ENCODE measurements around the gene SFSWAP.
"Not testable (repeated sequence)": the region's sequence is repeated elsewhere in the genome, so short reads cannot be mapped to it uniquely, and the experiment has no call there.

The SFSWAP gene

DNA sequence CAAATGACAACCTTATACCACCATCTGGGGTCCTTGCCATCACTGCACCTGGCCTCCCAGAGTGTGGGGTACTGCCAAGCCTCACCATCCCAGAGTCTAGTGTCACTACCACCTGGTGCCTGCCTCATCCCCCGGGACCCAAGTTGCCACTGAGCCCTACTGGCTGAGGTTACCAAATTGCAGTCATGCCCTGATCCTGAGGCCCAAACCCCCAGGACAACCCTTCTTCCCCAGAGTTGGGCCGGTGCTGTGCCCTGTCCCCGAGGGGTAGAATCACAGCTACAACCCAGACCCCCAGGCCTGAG is 8.4 kb upstream of the SFSWAP start:
- Histone ChIP-seq H3K9me2 (replicated peaks; ENCODE audit: control insufficient read depth, low read length) (no peaks in the 10 kb centered on the region), H3K4me2 (ENCODE audit: low read length) (no peak overlapping the region), H3K9me3 (ENCODE audit: control insufficient read depth, insufficient read depth, low read length) (no peaks in the 10 kb centered on the region), H3K27ac (ENCODE audit: low read depth, low read length) (no peak overlapping the region), H3F3A (ENCODE audit: control insufficient read depth, insufficient read depth) (no peaks in the 10 kb centered on the region), H3K27me3 (ENCODE audit: control insufficient read depth, low read length) (peaks cover 17% of the 10 kb centered on the region), H3K4me1 (ENCODE audit: control insufficient read depth, low read length) (no peaks in the 10 kb centered on the region), H4K20me1 (ENCODE audit: control insufficient read depth, insufficient read depth, low read depth, low read length) (no peaks in the 10 kb centered on the region), H3K36me3 (ENCODE audit: control insufficient read depth, low read length) (no peaks in the 10 kb centered on the region), H3K79me2 (ENCODE audit: control insufficient read depth, low read length) (no peaks in the 10 kb centered on the region), H3K4me3 (ENCODE audit: low read length) (no peak overlapping the region)
- TF ChIP-seq EZH2phosphoT487 (IDR thresholded peaks at IDR 0.05; ENCODE audit: borderline replicate concordance, low read length) = no peak
- no peak for TF ChIP-seq CTCF (IDR thresholded peaks at IDR 0.05; ENCODE audit: low read depth, low read length, poor library complexity, severe bottlenecking)

DNA sequence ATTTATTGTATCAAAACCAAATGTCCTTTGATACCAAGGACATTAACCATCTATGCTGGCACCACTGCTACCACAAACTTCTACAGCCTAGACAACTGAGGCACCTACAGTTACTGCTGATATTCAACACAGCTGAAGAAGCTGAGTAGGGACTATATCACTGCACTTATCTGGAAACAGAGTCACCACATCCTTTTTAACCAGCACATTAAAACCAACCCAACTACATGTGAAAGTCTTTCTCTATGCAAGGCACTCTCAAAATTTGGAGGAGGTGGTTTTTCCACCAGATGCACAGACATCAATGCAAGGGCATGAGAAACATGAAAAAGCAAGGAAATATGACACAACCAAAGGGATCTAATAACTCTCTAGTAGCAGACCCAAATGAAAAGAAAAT is 7.7 kb upstream of the SFSWAP start:
- Histone ChIP-seq H3K79me2 (ENCODE audit: control insufficient read depth, low read length) (no peaks in the 10 kb centered on the region), H3K4me1 (ENCODE audit: control insufficient read depth, low read length) (no peaks in the 10 kb centered on the region), H3F3A (ENCODE audit: control insufficient read depth, insufficient read depth) (no peaks in the 10 kb centered on the region), H3K4me3 (ENCODE audit: low read length) (no peak overlapping the region), H3K4me2 (ENCODE audit: low read length) (no peak overlapping the region), H4K20me1 (ENCODE audit: control insufficient read depth, insufficient read depth, low read depth, low read length) (no peaks in the 10 kb centered on the region), H3K9me3 (ENCODE audit: control insufficient read depth, insufficient read depth, low read length) (no peaks in the 10 kb centered on the region), H3K36me3 (ENCODE audit: control insufficient read depth, low read length) (no peaks in the 10 kb centered on the region), H3K9me2 (replicated peaks; ENCODE audit: control insufficient read depth, low read length) (no peaks in the 10 kb centered on the region), H3K27me3 (ENCODE audit: control insufficient read depth, low read length) (peaks cover 17% of the 10 kb centered on the region), H3K27ac (ENCODE audit: low read depth, low read length) (no peak overlapping the region)
- TF ChIP-seq CTCF (IDR thresholded peaks at IDR 0.05; ENCODE audit: low read depth, low read length, poor library complexity, severe bottlenecking) = no peak
- no peak for TF ChIP-seq EZH2phosphoT487 (IDR thresholded peaks at IDR 0.05; ENCODE audit: borderline replicate concordance, low read length)

DNA sequence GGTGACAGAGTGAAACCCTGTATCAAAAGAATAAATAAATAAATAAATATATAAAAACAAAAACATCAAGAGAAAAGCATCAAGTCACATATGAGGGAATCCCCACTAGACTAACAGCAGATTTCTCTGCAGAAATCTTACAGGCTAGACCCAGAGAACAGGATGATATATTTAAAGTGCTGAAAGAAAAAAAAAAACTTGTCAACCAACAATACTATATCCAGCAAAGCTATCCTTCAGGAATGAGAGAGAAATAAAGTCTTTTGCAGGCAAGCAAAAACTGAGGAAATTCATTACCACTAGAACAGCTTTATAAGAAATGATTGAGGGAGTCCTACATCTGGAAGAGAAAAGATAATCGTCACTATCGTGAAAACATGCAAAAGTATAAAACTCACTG is 6.4 kb upstream of the SFSWAP start:
- no peaks in the 10 kb centered on the region for H3K9me3 ChIP-seq (ENCODE audit: control insufficient read depth, insufficient read depth, low read length)
- H3K4me1 ChIP-seq (ENCODE audit: control insufficient read depth, low read length) = no peaks in the 10 kb centered on the region
- H4K20me1 ChIP-seq (ENCODE audit: control insufficient read depth, insufficient read depth, low read depth, low read length) = no peaks in the 10 kb centered on the region
- H3K36me3 ChIP-seq (ENCODE audit: control insufficient read depth, low read length) = no peaks in the 10 kb centered on the region
- no peak for TF ChIP-seq EZH2phosphoT487 (IDR thresholded peaks at IDR 0.05; ENCODE audit: borderline replicate concordance, low read length)
- no peak for TF ChIP-seq CTCF (IDR thresholded peaks at IDR 0.05; ENCODE audit: low read depth, low read length, poor library complexity, severe bottlenecking)
- no peak overlapping the region for H3K27ac ChIP-seq (ENCODE audit: low read depth, low read length)
- H3K4me3 ChIP-seq (ENCODE audit: low read length) = no peak overlapping the region
- no peaks in the 10 kb centered on the region for H3K9me2 ChIP-seq (replicated peaks; ENCODE audit: control insufficient read depth, low read length)
- H3K27me3 ChIP-seq (ENCODE audit: control insufficient read depth, low read length) = peaks cover 13% of the 10 kb centered on the region
- no peaks in the 10 kb centered on the region for H3K79me2 ChIP-seq (ENCODE audit: control insufficient read depth, low read length)
- no peaks in the 10 kb centered on the region for H3F3A ChIP-seq (ENCODE audit: control insufficient read depth, insufficient read depth)
- H3K4me2 ChIP-seq (ENCODE audit: low read length) = no peak overlapping the region

- H3K4me3 ChIP-seq (ENCODE audit: low read length); H3K4me2 ChIP-seq (ENCODE audit: low read length); H3K27ac ChIP-seq (ENCODE audit: low read depth, low read length); H3K9me3 ChIP-seq (ENCODE audit: control insufficient read depth, insufficient read depth, low read length); H3K9me2 ChIP-seq (replicated peaks; ENCODE audit: control insufficient read depth, low read length); H3K36me3 ChIP-seq (ENCODE audit: control insufficient read depth, low read length); H4K20me1 ChIP-seq (ENCODE audit: control insufficient read depth, insufficient read depth, low read depth, low read length); H3K4me1 ChIP-seq (ENCODE audit: control insufficient read depth, low read length); H3F3A ChIP-seq (ENCODE audit: control insufficient read depth, insufficient read depth): not testable (repeated sequence)
- Histone ChIP-seq H3K27me3 (ENCODE audit: control insufficient read depth, low read length) (peaks cover 11% of the 10 kb centered on the region), H3K79me2 (ENCODE audit: control insufficient read depth, low read length) (peaks cover 17% of the 10 kb centered on the region)
Measured at GRCh38 chr12:131706709-131707108, 4.2 kb upstream of the SFSWAP start.
